Panc1 (cell line): Measurements from ENCODE around the gene TACC2.

Experiments
- CTCF ChIP-seq: fragments of 450-650 bp; IDR thresholded peaks from 2 replicates; pipeline ENCODE4 v1.5.1; 2017; ENCODE audit warnings: mild to moderate bottlenecking
- REST ChIP-seq, 2 experiments: IDR thresholded peaks; 2 replicates each; pipeline ENCODE4 v1.6.1; 2011 to 2012; ENCODE audit warnings: low read depth in 2 of 2, control low read depth in 1 of 2, low read length in 1 of 2, mild to moderate bottlenecking in 1 of 2, moderate library complexity in 1 of 2; ENCODE audit not compliant: insufficient read depth in 1 of 2
- TCF7L2 ChIP-seq: IDR thresholded peaks from 2 replicates; pipeline ENCODE4 v1.6.1; 2011; ENCODE audit warnings: mild to moderate bottlenecking, low read depth, low read length, inconsistent platforms

- TF ChIP-seq CTCF (no peak), REST (IDR thresholded peaks at IDR 0.05; ENCODE audit: insufficient read depth in 1 of 2, low read depth in 2 of 2, low read length in 1 of 2) (no peak), TCF7L2 (no peak)
Observed at GRCh38 chr10:122115874-122116273, 126.9 kb downstream of the TACC2 start.
